ENCODE results near the gene APOC1.

Gene APOC1

GRCh38 chr19:44943801-44944249, 29.4 kb downstream of the APOC1 start:
- TF ChIP-seq CTCF (IDR thresholded peaks at IDR 0.05; ENCODE audit: insufficient read depth, low read depth, low read length, missing control alignments): peak; percentile 10
- peak; percentile 79 for DNase-seq (ENCODE audit: low read depth)
- H3K4me3 ChIP-seq (ENCODE audit: low read depth, low read length): no peak overlapping the region

- no peak for TF ChIP-seq CTCF (IDR thresholded peaks at IDR 0.05; ENCODE audit: insufficient read depth, low read depth, low read length, missing control alignments)
- no peak for DNase-seq (ENCODE audit: low read depth)
- no peak overlapping the region for H3K4me3 ChIP-seq (ENCODE audit: low read depth, low read length)
Measured at GRCh38 chr19:44947041-44947581, 32.7 kb downstream of the APOC1 start.

- no peak overlapping the region for H3K4me3 ChIP-seq (ENCODE audit: low read depth, low read length)
- no peak for DNase-seq (ENCODE audit: low read depth)
- no peak for TF ChIP-seq CTCF (IDR thresholded peaks at IDR 0.05; ENCODE audit: insufficient read depth, low read depth, low read length, missing control alignments)
Measured at GRCh38 chr19:44948237-44948636, 33.8 kb downstream of the APOC1 start.

GRCh38 chr19:44948763-44949374, 34.5 kb downstream of the APOC1 start:
- H3K4me3 ChIP-seq (ENCODE audit: low read depth, low read length): no peak overlapping the region
- DNase-seq (ENCODE audit: low read depth): no peak
- TF ChIP-seq CTCF (IDR thresholded peaks at IDR 0.05; ENCODE audit: insufficient read depth, low read depth, low read length, missing control alignments): no peak

GRCh38 chr19:44949550-44949949, 35.1 kb downstream of the APOC1 start:
- H3K4me3 ChIP-seq (ENCODE audit: low read depth, low read length): no peak overlapping the region
- TF ChIP-seq CTCF (IDR thresholded peaks at IDR 0.05; ENCODE audit: insufficient read depth, low read depth, low read length, missing control alignments): no peak
- DNase-seq (ENCODE audit: low read depth): no peak

GRCh38 chr19:44951179-44952159, 37.1 kb downstream of the APOC1 start:
- peak; percentile 85 for DNase-seq (ENCODE audit: low read depth)
- peak; percentile 83 for TF ChIP-seq CTCF (IDR thresholded peaks at IDR 0.05; ENCODE audit: insufficient read depth, low read depth, low read length, missing control alignments)
- no peak overlapping the region for H3K4me3 ChIP-seq (ENCODE audit: low read depth, low read length)

Data from GM12865 (cell line).